Peyer's patch (tissue), 4 donors: ENCODE results near the gene ADGRG3. TPM values are rescaled to one million over a fixed set of nuclear protein-coding genes. Genes with fewer than 3 reads are reported as not detected.

Source experiments
- DNase-seq, 3 donors: peaks; one replicate each; pipeline ENCODE4 v3.0.0-alpha.2; 2017 to 2019
- H3K27ac ChIP-seq, 4 donors: fragments of 200-600 bp; sonication (generic); one replicate each; pipeline ENCODE4 v1.5.1; 2016 to 2019
- H3K27me3 ChIP-seq, 2 donors: fragments of 200-600 bp; sonication (generic); one replicate each; pipeline ENCODE4 v1.5.1; 2019
- H3K36me3 ChIP-seq, 3 donors: fragments of 200-600 bp; sonication (generic); one replicate each; pipeline ENCODE4 v1.5.1; 2016 to 2019
- H3K4me1 ChIP-seq, 4 donors: fragments of 200-600 bp; sonication (generic); one replicate each; pipeline ENCODE4 v1.5.1; 2016 to 2019
- H3K4me3 ChIP-seq, 4 donors: fragments of 200-600 bp; sonication (generic); 1 replicate in 3 of 4; 2 replicates in 1 of 4; pipeline ENCODE4 v1.5.1; 2016 to 2019; ENCODE audit warnings: mild to moderate bottlenecking in 1 of 4
- H3K9me3 ChIP-seq, 4 donors: fragments of 200-600 bp; sonication (generic); one replicate each; pipeline ENCODE4 v1.5.1; 2016 to 2019; ENCODE audit warnings: mild to moderate bottlenecking in 1 of 4
- POLR2A ChIP-seq, 2 donors: fragments of 450-650 bp; IDR thresholded peaks; one replicate each; pipeline ENCODE4 v1.5.1; 2017; ENCODE audit warnings: antibody characterized with exemption in 2 of 2, mild to moderate bottlenecking in 2 of 2, moderate library complexity in 2 of 2
- total RNA-seq, 4 donors: library from RNA; depleted of rRNA; stranded (reverse); fragments of >200 nt; gene quantifications; one replicate each; pipeline ENCODE4 v1.1.0, GENCODE V29; 2016
- TF ChIP-seq, protein P1 (sequence below), 6 experiments: fragments of 450-650 bp in 4 of 6; fragments of 200-600 bp in 2 of 6; sonication (generic) in 1 of 6; IDR thresholded peaks; one replicate each; pipeline ENCODE4 v1.5.1; 2017 to 2019; ENCODE audit warnings: antibody characterized with exemption in 6 of 6, mild to moderate bottlenecking in 3 of 6, moderate library complexity in 1 of 6

Gene ADGRG3
- total RNA-seq, 4 donors from 2014 or later, result 0.47 to 4.1 (median 1.9) TPM

DNA sequence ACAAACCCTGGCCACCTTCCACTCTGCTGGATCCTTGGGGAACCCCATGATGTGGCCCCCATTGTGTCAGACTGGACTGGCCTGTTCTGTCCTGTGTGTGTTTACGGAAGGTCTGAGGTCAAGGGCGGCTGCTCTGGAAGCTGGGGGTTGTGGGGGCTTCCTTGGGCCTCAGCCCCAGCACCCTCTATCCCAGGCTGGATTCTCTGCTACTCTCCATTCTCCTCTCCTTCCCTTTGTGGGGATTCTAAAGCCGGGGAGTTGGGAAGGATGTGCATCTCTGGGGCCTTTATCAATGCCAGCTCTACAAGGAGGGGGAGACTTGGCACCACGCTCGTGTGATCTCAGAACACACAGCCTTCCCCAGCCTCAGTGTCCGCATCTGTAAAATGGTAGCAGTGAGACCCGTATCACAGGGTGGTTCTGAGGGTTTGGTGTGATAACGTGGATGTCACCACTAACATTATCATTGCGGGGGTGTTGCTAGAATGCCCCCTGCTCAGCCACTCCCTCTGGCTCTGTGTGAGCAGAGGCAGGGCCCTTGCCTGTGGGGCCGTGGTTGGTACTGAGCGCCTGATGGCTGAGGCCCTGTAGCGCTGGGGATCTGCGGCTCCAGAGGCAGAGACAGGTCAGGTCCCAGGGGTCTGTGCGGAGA lies 21.6 kb upstream of the ADGRG3 start:
- Histone ChIP-seq H3K4me3 (no peak overlapping the region), H3K9me3 (no peaks in the 10 kb centered on the region), H3K27ac (peak overlapping the region in 2 of 4 donors; percentile 54 to 59), H3K36me3 (peaks cover 0 to 3% (median 0%) of the 10 kb centered on the region in 3 donors), H3K27me3 (no peaks in the 10 kb centered on the region), H3K4me1 (peaks cover 0 to 5% (median 3%) of the 10 kb centered on the region in 4 donors)
- no peak for DNase-seq
- no peak for TF ChIP-seq POLR2A (IDR thresholded peaks at IDR 0.05)
- TF ChIP-seq, protein P1, sequence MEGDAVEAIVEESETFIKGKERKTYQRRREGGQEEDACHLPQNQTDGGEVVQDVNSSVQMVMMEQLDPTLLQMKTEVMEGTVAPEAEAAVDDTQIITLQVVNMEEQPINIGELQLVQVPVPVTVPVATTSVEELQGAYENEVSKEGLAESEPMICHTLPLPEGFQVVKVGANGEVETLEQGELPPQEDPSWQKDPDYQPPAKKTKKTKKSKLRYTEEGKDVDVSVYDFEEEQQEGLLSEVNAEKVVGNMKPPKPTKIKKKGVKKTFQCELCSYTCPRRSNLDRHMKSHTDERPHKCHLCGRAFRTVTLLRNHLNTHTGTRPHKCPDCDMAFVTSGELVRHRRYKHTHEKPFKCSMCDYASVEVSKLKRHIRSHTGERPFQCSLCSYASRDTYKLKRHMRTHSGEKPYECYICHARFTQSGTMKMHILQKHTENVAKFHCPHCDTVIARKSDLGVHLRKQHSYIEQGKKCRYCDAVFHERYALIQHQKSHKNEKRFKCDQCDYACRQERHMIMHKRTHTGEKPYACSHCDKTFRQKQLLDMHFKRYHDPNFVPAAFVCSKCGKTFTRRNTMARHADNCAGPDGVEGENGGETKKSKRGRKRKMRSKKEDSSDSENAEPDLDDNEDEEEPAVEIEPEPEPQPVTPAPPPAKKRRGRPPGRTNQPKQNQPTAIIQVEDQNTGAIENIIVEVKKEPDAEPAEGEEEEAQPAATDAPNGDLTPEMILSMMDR (IDR thresholded peaks at IDR 0.05), result no peak

DNA sequence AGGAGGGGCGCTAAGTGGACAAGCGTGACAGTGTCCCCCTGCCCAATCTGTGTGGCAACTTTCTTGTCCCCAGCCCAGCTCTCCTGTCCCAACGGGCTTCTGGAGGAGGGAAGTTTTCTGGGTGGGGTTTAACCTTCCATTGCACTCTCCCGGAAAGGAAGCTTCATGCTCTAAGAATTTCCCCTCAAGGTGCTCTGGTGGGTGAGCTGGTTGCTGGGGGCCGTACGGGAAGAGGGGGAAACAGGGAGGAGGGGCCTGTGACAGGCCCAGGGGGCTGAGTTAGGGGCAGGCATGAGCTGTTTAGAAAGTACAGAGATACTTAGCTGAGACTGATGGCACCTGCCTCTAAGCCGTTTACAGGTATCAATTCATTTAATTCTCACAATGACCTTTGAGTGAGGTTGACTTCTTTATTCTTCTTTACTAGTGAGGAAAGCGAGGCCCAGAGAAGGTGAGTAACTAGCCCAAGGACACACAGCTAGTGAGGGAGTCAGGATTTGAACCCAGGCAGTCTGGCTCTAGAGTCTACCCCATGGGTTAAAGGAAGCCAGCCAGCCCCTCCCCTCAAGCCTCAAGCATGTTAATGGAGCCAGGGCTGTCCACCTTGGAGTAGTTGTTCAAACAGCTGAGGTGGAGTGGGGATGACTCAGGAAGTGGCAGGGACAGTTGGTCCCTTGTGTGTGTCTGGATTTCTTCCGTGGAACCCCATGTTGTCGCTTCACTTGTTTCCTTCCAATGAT lies 20.8 kb upstream of the ADGRG3 start:
- peaks cover 0 to 5% (median 3%) of the 10 kb centered on the region in 4 donors for H3K4me1 ChIP-seq
- no peaks in the 10 kb centered on the region for H3K9me3 ChIP-seq
- peaks cover 0 to 4% (median 0%) of the 10 kb centered on the region in 3 donors for H3K36me3 ChIP-seq
- no peak overlapping the region for H3K4me3 ChIP-seq
- no peak for DNase-seq
- TF ChIP-seq POLR2A (IDR thresholded peaks at IDR 0.05), result no peak
- TF ChIP-seq, protein P1 (IDR thresholded peaks at IDR 0.05), result no peak
- peak overlapping the region in 3 of 4 donors; percentile 42 to 59 (median 54) for H3K27ac ChIP-seq
- no peaks in the 10 kb centered on the region for H3K27me3 ChIP-seq

DNA sequence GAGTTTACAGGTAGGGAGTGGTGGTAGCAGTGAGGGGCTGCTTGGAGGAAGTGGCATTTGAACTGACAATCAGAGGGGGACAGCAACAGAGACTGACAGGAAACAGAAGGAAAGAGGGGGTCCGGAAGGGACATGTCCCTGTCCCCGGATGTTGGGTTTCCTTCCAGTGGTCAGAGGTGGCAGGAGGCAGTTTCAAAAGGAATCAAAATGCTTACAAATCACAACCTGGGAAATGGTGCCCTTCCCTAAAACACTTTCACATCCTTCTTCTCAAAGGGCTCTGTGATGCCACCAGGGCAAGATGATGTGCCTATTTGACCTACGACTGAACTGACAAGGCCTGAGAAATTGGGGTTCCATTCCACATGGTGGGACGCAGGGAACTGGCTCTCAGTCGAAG lies 20.0 kb upstream of the ADGRG3 start:
- H3K9me3 ChIP-seq, result no peaks in the 10 kb centered on the region
- no peaks in the 10 kb centered on the region for H3K27me3 ChIP-seq
- peaks cover 0 to 4% (median 3%) of the 10 kb centered on the region in 4 donors for H3K4me1 ChIP-seq
- peak overlapping the region in 3 of 4 donors; percentile 15 to 59 (median 42) for H3K27ac ChIP-seq
- no peak for DNase-seq
- H3K4me3 ChIP-seq, result no peak overlapping the region
- TF ChIP-seq, protein P1 (IDR thresholded peaks at IDR 0.05), result no peak
- no peak for TF ChIP-seq POLR2A (IDR thresholded peaks at IDR 0.05)
- peaks cover 0 to 9% (median 0%) of the 10 kb centered on the region in 3 donors for H3K36me3 ChIP-seq

DNA sequence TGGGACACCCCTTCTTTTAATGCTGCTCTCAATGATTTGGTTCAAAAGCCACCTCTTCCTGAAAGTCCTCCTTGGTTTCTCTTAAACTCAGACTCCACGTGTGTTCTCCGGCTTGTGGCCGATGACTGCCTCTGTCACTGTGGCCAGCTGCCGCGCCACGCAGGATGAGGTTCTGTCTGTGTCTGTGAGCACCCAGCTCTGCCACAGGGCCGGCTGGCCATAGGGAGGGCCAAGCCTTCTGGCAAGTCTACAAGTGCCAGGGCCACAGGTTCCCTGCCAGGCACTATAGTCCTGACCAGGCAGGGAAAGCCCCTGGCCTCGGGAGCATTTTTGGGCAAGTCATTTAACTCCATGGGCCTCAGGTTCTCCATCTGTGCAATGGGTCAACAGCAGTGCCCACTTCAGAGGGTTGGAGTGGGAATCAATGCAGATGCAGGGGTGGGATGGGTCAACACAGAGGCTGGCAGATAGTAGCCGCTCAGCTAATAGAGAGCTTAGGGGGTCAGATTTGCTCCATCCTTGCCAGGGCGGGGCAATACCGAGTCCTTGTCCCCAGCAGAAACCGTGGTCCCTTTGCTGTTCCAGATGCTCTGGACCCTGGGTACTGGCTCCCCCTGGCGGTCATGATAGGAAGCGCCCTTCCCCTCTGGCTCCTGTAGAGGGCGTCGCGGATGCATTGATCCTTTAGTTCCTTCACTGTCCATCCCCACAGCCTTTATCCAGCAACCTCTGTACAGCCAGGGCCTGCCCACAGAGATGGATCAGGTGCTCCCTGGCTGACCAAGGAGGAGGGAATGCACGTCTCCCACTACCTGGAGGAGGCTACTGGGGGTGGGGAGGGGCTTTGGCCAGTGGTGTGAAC lies 19.3 kb upstream of the ADGRG3 start:
- TF ChIP-seq POLR2A (IDR thresholded peaks at IDR 0.05), result peak in 1 of 2 donors; percentile 19
- TF ChIP-seq, protein P1 (IDR thresholded peaks at IDR 0.05), result peak; percentile 98 to 100 (median 100)
- Histone ChIP-seq H3K9me3 (no peaks in the 10 kb centered on the region), H3K4me1 (peaks cover 0 to 3% (median 1%) of the 10 kb centered on the region in 4 donors), H3K27me3 (no peaks in the 10 kb centered on the region), H3K36me3 (peaks cover 0 to 9% (median 0%) of the 10 kb centered on the region in 3 donors), H3K27ac (peak overlapping the region in 3 of 4 donors; percentile 15 to 59 (median 42)), H3K4me3 (no peak overlapping the region)
- DNase-seq, result peak; percentile 69 to 92 (median 87)

DNA sequence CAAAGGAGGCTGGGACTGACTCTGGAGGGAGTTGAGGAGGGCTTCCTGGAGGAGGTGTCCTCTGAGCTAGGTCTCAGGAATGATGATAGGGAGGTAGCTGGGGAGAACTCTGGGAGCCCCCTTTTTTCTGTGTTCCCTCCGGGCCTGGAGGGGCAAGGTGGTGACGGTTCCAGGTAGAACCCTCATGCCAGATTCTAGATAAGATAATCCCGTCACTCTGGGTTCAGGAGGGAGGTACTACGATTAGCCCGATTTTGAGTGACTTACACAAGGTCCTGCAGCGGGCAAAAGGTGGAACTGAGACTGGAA lies 18.7 kb upstream of the ADGRG3 start:
- Histone ChIP-seq H3K4me3 (no peak overlapping the region), H3K4me1 (peaks cover 0 to 3% (median 1%) of the 10 kb centered on the region in 4 donors), H3K27me3 (no peaks in the 10 kb centered on the region), H3K27ac (no peak overlapping the region), H3K36me3 (peaks cover 0 to 9% (median 0%) of the 10 kb centered on the region in 3 donors), H3K9me3 (no peaks in the 10 kb centered on the region)
- TF ChIP-seq, protein P1 (IDR thresholded peaks at IDR 0.05), result no peak
- no peak for TF ChIP-seq POLR2A (IDR thresholded peaks at IDR 0.05)
- DNase-seq, result no peak
